H1 (cell line): ENCODE results near the gene RSPH6A. TPM values are rescaled to one million over a fixed set of nuclear protein-coding genes. Genes with fewer than 3 reads are reported as not detected.

Experiments
- CTCF ChIA-PET: fragments of 300-600 bp; sonication (Branson Sonifier 250); formaldehyde crosslinking; loops from one replicate; lab custom pipeline; 2021; ENCODE audit not compliant: partially characterized antibody; lab: Charles Lee
- POLR2A ChIA-PET: fragments of 300-600 bp; sonication (Branson Sonifier 250); formaldehyde crosslinking; loops from one replicate; lab custom pipeline; 2021; ENCODE audit warnings: inconsistent platforms; ENCODE audit not compliant: partially characterized antibody; lab: Charles Lee
- DNase-seq, 2 experiments: peaks; one replicate each; pipeline versions ENCODE4 v3.0.0 to v3.0.0-alpha.2; 2010 to 2022; ENCODE audit warnings: low spot score in 2 of 2, low read depth in 1 of 2, mixed read lengths in 1 of 2
- FAIRE-seq: peaks from 2 replicates; lab custom pipeline; 2011; peaks lifted over from hg19 to GRCh38; lab: Jason Lieb, UNC
- H2AFZ ChIP-seq: 2 replicates; pipeline ENCODE4 v1.8.1; 2012; ENCODE audit warnings: low read length, inconsistent platforms
- H2AK5ac ChIP-seq: 2 replicates; pipeline ENCODE4 v1.6.1; 2013; ENCODE audit warnings: low read depth, low read length
- H2BK120ac ChIP-seq: replicated peaks from 2 replicates; pipeline ENCODE3; 2013; ENCODE audit warnings: low read depth, low read length, inconsistent platforms
- H2BK12ac ChIP-seq: 2 replicates; pipeline ENCODE4 v1.6.1; 2013; ENCODE audit warnings: low read depth, low read length
- H2BK15ac ChIP-seq: 2 replicates; pipeline ENCODE4 v1.6.1; 2013; ENCODE audit warnings: low read length
- H2BK20ac ChIP-seq: 2 replicates; pipeline ENCODE4 v1.6.1; 2013; ENCODE audit warnings: low read length
- H2BK5ac ChIP-seq: 2 replicates; pipeline ENCODE4 v1.6.1; 2013; ENCODE audit warnings: low read depth, low read length
- H3K14ac ChIP-seq: 2 replicates; pipeline ENCODE4 v1.6.1; 2013; ENCODE audit warnings: inconsistent platforms; ENCODE audit not compliant: insufficient read length
- H3K18ac ChIP-seq: 2 replicates; pipeline ENCODE4 v1.6.1; 2013; ENCODE audit warnings: low read length; ENCODE audit errors: extremely low read depth
- H3K23ac ChIP-seq: 2 replicates; pipeline ENCODE4 v1.6.1; 2013; ENCODE audit warnings: inconsistent platforms; ENCODE audit not compliant: insufficient read length
- H3K23me2 ChIP-seq: 2 replicates; pipeline ENCODE4 v1.6.1; 2013; ENCODE audit warnings: low read depth, low read length
- H3K27ac ChIP-seq: 2 replicates; pipeline ENCODE4 v1.6.1; 2011; ENCODE audit warnings: low read depth, low read length, inconsistent platforms
- H3K27me3 ChIP-seq, 4 experiments: replicated peaks in 1 of 4; 1 replicate in 1 of 4; 2 replicates in 3 of 4; pipeline versions ENCODE4 v1.6.1 to v1.8.1; 2011 to 2013; ENCODE audit warnings: low read length in 3 of 4, mild to moderate bottlenecking in 3 of 4, inconsistent platforms in 2 of 4, mixed read lengths in 2 of 4, moderate library complexity in 1 of 4; ENCODE audit not compliant: control insufficient read depth in 3 of 4, insufficient read depth in 3 of 4; ENCODE audit errors: extremely low read depth in 1 of 4
- H3K36me3 ChIP-seq, 4 experiments: 2 replicates each; pipeline versions ENCODE4 v1.6.1 to v1.8.1; 2011 to 2013; ENCODE audit warnings: mild to moderate bottlenecking in 4 of 4, low read length in 3 of 4, moderate library complexity in 2 of 4, control low read depth in 1 of 4, inconsistent platforms in 1 of 4; ENCODE audit not compliant: insufficient read depth in 4 of 4, control insufficient read depth in 2 of 4
- H3K4ac ChIP-seq: replicated peaks from 2 replicates; pipeline ENCODE3; 2013; ENCODE audit warnings: low read length, low read depth, mixed read lengths, inconsistent platforms; ENCODE audit not compliant: insufficient read length
- H3K4me1 ChIP-seq, 4 experiments: replicated peaks in 1 of 4; 1 replicate in 1 of 4; 2 replicates in 3 of 4; pipeline versions ENCODE4 v1.6.1 to v1.8.1; 2011 to 2013; ENCODE audit warnings: low read length in 3 of 4, inconsistent platforms in 2 of 4, mixed read lengths in 1 of 4; ENCODE audit not compliant: insufficient read depth in 4 of 4, control insufficient read depth in 3 of 4
- H3K4me2 ChIP-seq, 2 experiments: 2 replicates each; pipeline versions ENCODE4 v1.6.1 to v1.8.1; 2011 to 2013; ENCODE audit warnings: low read depth in 2 of 2, low read length in 2 of 2, control low read depth in 1 of 2, inconsistent platforms in 1 of 2, mild to moderate bottlenecking in 1 of 2; ENCODE audit not compliant: insufficient read depth in 1 of 2
- H3K4me3 ChIP-seq, 4 experiments: fragments of 200-600, 300-600 bp in 1 of 4; sonication (generic), shearing (Covaris generic), sonication (Bioruptor Twin) in 1 of 4; 2 replicates each; pipeline versions ENCODE4 v1.5.1 to v1.8.1; 2011 to 2016; ENCODE audit warnings: low read length in 4 of 4, low read depth in 3 of 4, control low read depth in 2 of 4, inconsistent platforms in 2 of 4, mild to moderate bottlenecking in 2 of 4, mixed read lengths in 1 of 4, moderate library complexity in 1 of 4; ENCODE audit not compliant: insufficient read depth in 2 of 4; ENCODE audit errors: extremely low read depth in 1 of 4
- H3K56ac ChIP-seq: replicated peaks from 2 replicates; pipeline ENCODE3; 2013; ENCODE audit warnings: low read depth, mild to moderate bottlenecking, mixed read lengths, low read length, inconsistent platforms; ENCODE audit not compliant: insufficient read length
- H3K79me1 ChIP-seq: 2 replicates; pipeline ENCODE4 v1.6.1; 2013; ENCODE audit warnings: low read depth, low read length, control low read depth
- H3K79me2 ChIP-seq, 2 experiments: 2 replicates each; pipeline versions ENCODE4 v1.6.1 to v1.8.1; 2012 to 2013; ENCODE audit warnings: low read length in 2 of 2, mild to moderate bottlenecking in 2 of 2, inconsistent platforms in 1 of 2; ENCODE audit not compliant: insufficient read depth in 2 of 2, control insufficient read depth in 1 of 2
- H3K9ac ChIP-seq, 4 experiments: replicated peaks in 1 of 4; 1 replicate in 1 of 4; 2 replicates in 3 of 4; pipeline versions ENCODE4 v1.6.1 to v1.8.1; 2011 to 2013; ENCODE audit warnings: low read depth in 3 of 4, low read length in 3 of 4, control low read depth in 2 of 4, mild to moderate bottlenecking in 2 of 4, moderate library complexity in 2 of 4, inconsistent platforms in 1 of 4; ENCODE audit errors: extremely low read depth in 1 of 4
- H3K9me3 ChIP-seq, 2 experiments: 2 replicates each; pipeline versions ENCODE4 v1.6.1 to v1.8.1; 2012 to 2013; ENCODE audit warnings: mild to moderate bottlenecking in 2 of 2, moderate library complexity in 2 of 2, control low read depth in 1 of 2, inconsistent platforms in 1 of 2, low read depth in 1 of 2, low read length in 1 of 2, mixed read lengths in 1 of 2; ENCODE audit not compliant: insufficient read depth in 2 of 2
- H4K20me1 ChIP-seq, 2 experiments: replicated peaks in 1 of 2; 2 replicates each; pipeline versions ENCODE3 to v1.8.1; 2011 to 2013; ENCODE audit warnings: inconsistent platforms in 2 of 2, low read length in 2 of 2, mild to moderate bottlenecking in 1 of 2; ENCODE audit not compliant: insufficient read depth in 2 of 2, control insufficient read depth in 1 of 2
- H4K5ac ChIP-seq: 2 replicates; pipeline ENCODE4 v1.6.1; 2013; ENCODE audit warnings: low read length, low read depth, mixed read lengths, inconsistent platforms; ENCODE audit not compliant: insufficient read length
- H4K8ac ChIP-seq: 2 replicates; pipeline ENCODE4 v1.8.0; 2013; ENCODE audit warnings: mild to moderate bottlenecking, moderate library complexity, low read length, inconsistent platforms; ENCODE audit not compliant: insufficient read depth; ENCODE audit errors: extremely low read depth
- H4K91ac ChIP-seq: replicated peaks from 2 replicates; pipeline ENCODE3; 2013; ENCODE audit warnings: low read length, mixed read lengths, inconsistent platforms; ENCODE audit not compliant: insufficient read length
- TAF7 ChIP-seq: optimal IDR thresholded peaks from 2 replicates; pipeline ENCODE3; 2011; ENCODE audit warnings: low read depth, mild to moderate bottlenecking, inconsistent platforms, low read length, moderate library complexity, borderline replicate concordance
- WGBS, 2 experiments: shearing (Covaris generic) in 1 of 2; methylation state at CpG; one replicate each; pipeline versions ENCODE4 v1.1.6 to v1.1.7; 2013 to 2015; ENCODE audit warnings: low lambda C conversion rate in 2 of 2, mixed read lengths in 2 of 2, inconsistent platforms in 1 of 2, low coverage in 1 of 2, missing lambda C conversion rate in 1 of 2; ENCODE audit not compliant: insufficient replicate concordance in 2 of 2, insufficient coverage in 1 of 2, insufficient read length in 1 of 2; ENCODE audit errors: extremely low coverage in 1 of 2, missing lambda C conversion rate in 1 of 2; 5-methylcytosine and 5-hydroxymethylcytosine counted together
- polyA plus RNA-seq, 7 experiments: library from polyadenylated mRNA; depleted of rRNA in 3 of 7; stranded (reverse) in 5 of 7; unstranded in 2 of 7; fragments of >200 nt in 5 of 7; fragments of 200-250 nt in 2 of 7; gene quantifications; 1 replicate in 5 of 7; 2 replicates in 1 of 7; 4 replicates in 1 of 7; pipeline versions ENCODE4 v1.2.1 to v1.2.3, GENCODE V29; 2011 to 2013; ENCODE audit warnings: missing spikeins in 2 of 7, mixed read lengths in 2 of 7
- total RNA-seq: library from RNA; stranded (reverse); fragmentation: NEBNext Ultra II Directional; extraction: Animal tissue kit (Norgen Biotek cat#: 25700); gene quantifications from 2 replicates; pipeline ENCODE4 v1.2.1, GENCODE V29; 2021

Gene RSPH6A
- total and polyA plus RNA-seq, 2 of the 8 experiments (the other 6 are each of a cell fraction or from before 2014, with no cell fraction given) = 0.05 to 0.19 TPM

DNA sequence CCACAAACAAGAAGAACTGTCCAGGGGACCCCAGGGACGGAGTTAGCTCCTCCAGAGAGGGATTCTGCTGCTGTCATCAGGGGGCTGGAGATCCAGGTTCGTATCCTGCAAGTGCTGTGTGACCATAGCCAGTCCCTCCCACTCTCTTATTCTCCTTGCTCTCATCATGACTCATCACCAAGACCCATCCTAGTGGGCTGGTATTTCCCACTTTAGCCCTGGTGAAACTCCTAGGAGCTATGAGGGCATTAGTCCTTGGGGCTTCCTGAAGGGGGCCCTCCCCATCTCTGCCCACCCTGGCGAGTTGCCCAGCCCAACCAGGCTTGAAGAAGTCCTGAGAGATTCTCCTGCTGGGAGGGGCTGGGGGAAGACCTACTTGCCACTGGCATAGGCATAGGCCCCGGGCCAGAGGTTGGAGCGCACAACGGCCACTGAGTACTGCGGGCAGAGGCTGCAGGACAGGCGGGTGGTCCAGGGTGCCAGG is 15.0 kb downstream of the RSPH6A start:
- H4K91ac ChIP-seq = no peak overlapping the region
- no peak overlapping the region for H3K4ac ChIP-seq
- H3K9ac ChIP-seq = no peak overlapping the region
- H2AFZ ChIP-seq = no peak overlapping the region
- no peak for TF ChIP-seq TAF7
- H3K9me3 ChIP-seq = no peaks in the 10 kb centered on the region
- no peaks in the 10 kb centered on the region for H3K79me1 ChIP-seq
- H3K14ac ChIP-seq = no peak overlapping the region
- no peak for FAIRE-seq
- no peak overlapping the region for H4K8ac ChIP-seq
- H4K20me1 ChIP-seq = no peaks in the 10 kb centered on the region
- no peak overlapping the region for H2BK15ac ChIP-seq
- no peak overlapping the region for H2BK20ac ChIP-seq
- no peak overlapping the region for H2BK12ac ChIP-seq
- no peak overlapping the region for H3K4me3 ChIP-seq
- CTCF ChIA-PET = interaction anchor here (0.6 to 9.4 kb wide), 19 partner anchors 9 to 230 kb away, joined by 3 to 107 read pairs (median 5); partner anchors contain the start of genes QPCTL, RSPH6A, SIX5 and SNRPD2
- no peak overlapping the region for H3K27ac ChIP-seq
- H4K5ac ChIP-seq = no peak overlapping the region
- H3K23me2 ChIP-seq = no peaks in the 10 kb centered on the region; the same call in 1 of the 2 replicates
- 92% methylated on average over 8 of the region's 8 CpGs; no CpG with 5 or more reads in 1 of the 2 experiments for WGBS, 2 experiments
- no peak overlapping the region for H2BK120ac ChIP-seq
- peaks cover 0 to 4% (median 2%) of the 10 kb centered on the region in 4 experiments; a peak in 4 of 7 replicates for H3K4me1 ChIP-seq
- no peak overlapping the region for H3K4me2 ChIP-seq
- no peaks in the 10 kb centered on the region; a peak in 2 of 7 replicates for H3K27me3 ChIP-seq
- H2AK5ac ChIP-seq = no peak overlapping the region
- no peaks in the 10 kb centered on the region for H3K79me2 ChIP-seq
- no peak overlapping the region for H3K56ac ChIP-seq
- H3K18ac ChIP-seq = no peak overlapping the region
- H2BK5ac ChIP-seq = no peak overlapping the region
- no peak for DNase-seq
- POLR2A ChIA-PET = interaction anchor here (1.0 to 9.8 kb wide), 10 partner anchors 9 to 118 kb away, joined by 3 to 106 read pairs (median 6); partner anchors contain the start of genes RSPH6A and SIX5
- no peaks in the 10 kb centered on the region for H3K36me3 ChIP-seq
- no peak overlapping the region for H3K23ac ChIP-seq
